Suppressor macrophage (primary cell): ENCODE measurements around the gene ADAMTS9.

Experiments used
- DNase-seq, 4 experiments: peaks; one replicate each; pipeline ENCODE4 v3.0.0-alpha.2; 2020 to 2022

The ADAMTS9 gene

DNA sequence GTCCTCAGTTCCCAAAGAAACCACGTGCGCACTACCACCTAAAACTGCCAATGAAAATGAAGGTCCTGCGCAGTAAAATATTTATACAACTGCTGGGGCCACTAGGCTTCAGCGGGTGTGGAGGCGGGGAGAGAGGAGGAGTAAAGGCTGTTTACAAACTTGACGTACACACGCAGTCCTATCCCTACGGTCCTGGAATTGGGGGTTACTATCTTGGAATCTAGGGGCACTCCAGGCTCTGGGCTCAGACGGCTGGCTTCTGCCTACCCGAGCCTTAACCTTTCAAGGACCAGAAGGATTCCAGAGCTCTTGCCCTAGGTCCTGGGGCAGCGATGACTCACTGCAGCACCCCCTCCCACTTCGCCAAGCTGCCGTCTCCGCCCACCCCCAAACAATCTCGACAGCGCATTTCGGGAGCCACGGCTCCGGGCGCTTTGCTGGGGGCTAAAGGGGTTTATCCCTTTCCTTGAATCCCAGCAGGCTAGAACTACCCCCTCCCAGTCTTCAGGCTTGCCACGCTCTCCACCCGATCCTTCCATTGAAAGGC, 3.0 kb downstream of the ADAMTS9 start:
- no peak for DNase-seq

DNA sequence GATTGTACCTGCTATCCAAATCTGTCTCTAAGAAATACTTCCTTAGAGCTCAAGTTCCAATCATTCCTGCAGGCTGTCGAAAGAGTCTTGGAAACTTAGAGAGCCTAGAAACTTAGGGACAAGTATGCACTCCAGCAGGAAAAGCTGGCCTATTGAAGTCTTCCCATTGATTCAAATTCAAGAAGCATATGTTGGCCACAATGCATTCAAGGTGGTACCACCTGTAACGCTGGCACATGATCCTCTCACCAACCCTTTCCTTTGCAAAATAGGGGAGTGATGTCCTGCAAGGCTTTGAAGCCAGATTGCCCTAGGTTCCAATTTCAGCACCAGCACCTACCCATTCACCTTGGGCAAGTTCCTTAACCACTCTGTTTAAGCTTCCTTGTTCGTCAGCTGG, 6.0 kb downstream of the ADAMTS9 start:
- no peak for DNase-seq

DNA sequence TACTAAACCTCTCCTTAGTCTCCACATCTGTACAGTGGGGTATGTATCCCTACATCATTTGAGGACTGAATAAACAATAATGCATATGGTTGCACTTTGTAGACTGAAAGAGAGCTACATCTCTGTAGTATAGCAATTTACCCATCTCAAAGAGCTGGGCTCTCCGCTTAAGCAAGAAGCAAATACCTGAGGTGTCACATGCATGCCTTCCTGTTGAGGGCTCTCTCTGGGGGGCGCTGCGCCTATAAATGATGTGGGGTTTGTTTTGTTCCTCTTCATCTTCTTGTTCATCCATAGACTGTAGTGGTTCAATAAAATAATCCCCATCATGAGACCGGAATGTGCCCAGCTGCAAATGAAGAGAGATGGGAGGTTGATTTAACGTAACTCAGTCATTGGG, 6.8 kb downstream of the ADAMTS9 start:
- DNase-seq = no peak

DNA sequence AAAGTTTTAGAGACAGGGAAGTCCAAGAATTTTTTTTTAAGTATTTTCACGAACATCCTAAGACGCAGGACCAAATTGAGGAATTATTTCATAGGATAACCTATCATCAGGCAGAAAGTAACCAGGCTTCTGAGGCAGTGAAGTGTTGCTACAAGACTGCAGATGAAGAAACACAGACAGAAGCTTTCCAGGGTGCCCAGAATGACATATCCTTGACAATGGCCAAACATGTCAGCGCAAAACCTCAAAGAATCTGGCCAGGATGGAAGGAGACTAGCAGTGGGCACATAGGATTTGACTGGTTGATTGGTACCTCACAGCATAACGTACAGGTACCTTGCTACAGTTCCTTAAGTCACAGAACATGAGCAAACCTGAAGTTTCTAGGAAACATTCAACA, 7.5 kb downstream of the ADAMTS9 start:
- no peak for DNase-seq

GRCh38 chr3:64677961-64678716, 9.7 kb downstream of the ADAMTS9 start:
- no peak for DNase-seq

DNA sequence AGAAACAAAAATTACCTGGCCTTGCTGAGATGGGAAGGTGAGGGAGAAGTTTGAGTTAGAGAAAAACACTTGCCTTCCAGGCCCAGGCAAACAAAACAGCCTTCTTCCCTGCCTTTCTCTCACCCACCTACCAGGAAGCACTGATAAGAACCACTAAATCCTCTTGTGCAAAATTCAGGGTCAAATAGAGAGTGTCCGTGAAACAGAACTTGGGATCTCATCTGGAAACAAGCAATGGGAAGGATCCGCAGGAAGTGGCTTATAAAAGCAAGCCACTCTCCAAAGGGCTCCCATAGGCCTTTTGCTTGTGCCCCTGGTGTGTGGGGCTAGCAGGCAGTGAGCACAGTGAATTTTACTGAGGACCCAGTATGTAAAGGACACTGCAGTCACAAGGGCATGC, 11.0 kb downstream of the ADAMTS9 start:
- DNase-seq = no peak

- DNase-seq = no peak
Measured at GRCh38 chr3:64675687-64676247, 12.0 kb downstream of the ADAMTS9 start.

DNA sequence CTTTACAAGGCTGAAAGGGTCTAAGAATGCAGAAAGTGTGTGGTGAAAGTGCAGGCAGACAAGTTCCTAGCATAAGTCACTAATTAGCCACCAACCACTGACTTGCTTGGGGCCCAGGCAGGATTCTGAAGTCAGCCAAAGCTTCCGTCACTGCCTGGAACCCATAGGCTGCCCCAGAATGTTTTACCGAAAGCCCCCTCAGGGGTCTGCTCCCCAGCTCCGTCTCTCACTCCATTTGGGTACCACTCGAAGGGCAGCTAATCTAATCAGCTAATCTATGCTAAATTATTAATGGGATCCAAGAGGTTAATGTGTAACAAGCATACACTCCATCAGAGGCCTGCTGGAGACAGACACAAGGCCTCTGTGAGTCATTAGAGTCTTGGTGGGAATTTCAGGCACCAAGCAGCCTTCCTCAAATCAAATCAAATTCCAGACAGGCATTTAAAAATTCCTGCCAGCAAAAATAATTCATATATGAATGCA, 13.2 kb downstream of the ADAMTS9 start:
- DNase-seq = no peak

DNA sequence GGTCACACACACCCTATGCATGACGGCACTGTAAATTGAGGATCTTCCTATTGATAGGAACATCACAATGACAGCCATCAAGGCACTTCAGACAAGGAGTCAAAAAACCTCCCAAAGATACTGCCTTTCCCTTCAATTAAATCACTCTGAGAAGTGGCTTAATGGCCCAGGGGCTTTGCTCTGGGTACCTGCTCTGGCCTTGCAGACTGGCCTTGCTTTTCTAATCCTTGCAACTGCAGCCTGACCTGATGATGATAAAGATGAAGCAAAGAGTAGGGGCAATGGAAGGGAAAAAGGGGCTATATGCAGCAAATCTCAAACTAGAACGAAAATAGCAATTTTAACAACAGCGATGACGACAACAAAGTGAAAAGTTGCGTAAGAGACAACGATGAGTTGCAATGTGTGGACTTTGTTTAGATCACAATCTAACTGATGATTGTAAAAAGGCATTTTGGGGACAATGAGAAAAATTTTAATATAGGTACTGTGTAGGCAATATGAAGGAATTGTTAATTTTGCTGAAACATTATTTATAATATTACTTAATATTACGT, 14.6 kb downstream of the ADAMTS9 start:
- no peak for DNase-seq

DNA sequence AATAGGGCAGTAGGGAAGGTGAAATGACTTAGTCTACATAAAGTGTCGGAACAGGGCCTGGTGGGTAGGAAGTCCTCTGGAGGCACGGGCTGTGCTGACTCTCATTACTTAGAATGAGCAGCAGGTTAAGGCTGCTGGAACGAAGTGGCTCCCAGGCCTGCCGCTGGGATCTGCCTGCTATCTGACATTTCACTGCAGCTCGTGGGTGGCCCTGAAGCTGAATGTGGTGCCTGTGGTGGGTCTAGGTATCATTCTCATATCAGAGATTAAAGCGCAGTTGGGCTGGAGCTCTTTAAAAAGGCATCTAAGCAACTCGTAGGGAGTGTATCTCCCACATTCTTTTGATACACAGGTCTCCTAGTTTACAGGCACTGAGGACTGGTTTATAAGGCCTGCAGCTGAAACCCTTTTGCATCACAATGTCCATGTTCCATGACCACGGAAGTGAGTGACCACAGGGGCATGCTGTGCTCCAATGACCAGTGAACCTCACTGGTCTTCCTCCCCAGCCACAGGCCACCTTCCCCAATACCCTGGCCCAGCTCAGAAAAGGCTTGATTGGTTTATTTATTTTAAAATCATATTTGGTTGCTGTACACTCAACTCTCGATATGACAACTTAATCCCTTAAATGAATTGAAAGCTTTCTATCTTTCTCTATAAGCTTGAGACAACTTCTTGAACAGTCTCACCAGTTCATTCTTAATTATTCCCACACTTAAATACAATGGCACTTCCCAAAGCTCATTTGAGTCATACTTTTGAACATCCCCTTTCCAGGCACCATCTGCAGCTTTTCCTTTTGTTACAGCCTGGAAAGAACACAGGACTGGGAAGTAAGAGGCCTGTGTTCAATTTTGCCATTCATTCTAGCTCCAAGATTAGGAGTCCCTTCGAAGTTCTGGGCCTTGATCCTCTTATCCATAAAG, 19.0 kb downstream of the ADAMTS9 start:
- DNase-seq = no peak

- DNase-seq = no peak
Measured at GRCh38 chr3:64667887-64668581, 19.8 kb downstream of the ADAMTS9 start.

GRCh38 chr3:64667138-64667537, 20.7 kb downstream of the ADAMTS9 start:
- no peak for DNase-seq

- DNase-seq = no peak
Measured at GRCh38 chr3:64666171-64666588, 21.6 kb downstream of the ADAMTS9 start.

DNA sequence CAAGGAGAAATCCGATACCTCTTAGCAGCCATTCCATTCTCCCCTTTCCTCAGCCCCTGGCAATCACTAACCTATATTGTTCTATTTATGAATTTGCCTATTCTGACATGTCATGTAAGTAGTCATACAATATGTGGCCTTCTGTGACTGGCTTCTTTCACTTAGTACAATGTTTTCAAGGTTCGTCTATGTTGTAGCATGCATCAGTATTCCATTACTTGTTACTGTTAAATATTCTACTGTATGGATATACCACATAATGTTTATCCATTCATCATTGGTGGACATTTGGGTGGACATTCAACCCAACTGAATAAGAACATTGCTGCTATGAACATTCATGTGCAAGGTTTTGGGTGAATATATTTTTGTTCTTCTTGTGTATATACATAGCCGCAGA, 23.4 kb downstream of the ADAMTS9 start:
- DNase-seq = no peak

GRCh38 chr3:64659617-64659978, 28.2 kb downstream of the ADAMTS9 start:
- DNase-seq = no peak

GRCh38 chr3:64658001-64658400, 29.8 kb downstream of the ADAMTS9 start:
- no peak for DNase-seq

DNA sequence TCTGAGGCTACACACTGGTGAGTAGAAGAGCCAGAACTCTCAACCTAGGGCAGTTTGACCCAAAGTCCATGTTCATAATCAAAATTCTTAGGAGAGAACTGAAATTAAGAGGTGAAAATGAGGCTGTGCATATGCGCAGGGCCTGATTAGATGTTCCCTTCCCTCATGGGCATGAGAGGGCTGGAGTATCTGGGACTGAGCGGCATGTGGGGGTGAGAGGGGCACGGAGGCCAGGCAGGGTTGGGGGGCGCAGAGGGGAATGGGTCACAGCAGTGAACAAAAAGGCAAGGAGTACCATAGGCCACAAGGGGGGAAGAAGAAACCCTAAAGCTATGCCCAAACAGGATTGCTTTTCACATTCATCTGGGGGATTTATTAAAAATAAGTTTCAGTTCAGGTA, 31.3 kb downstream of the ADAMTS9 start:
- no peak for DNase-seq

- DNase-seq = no peak
Measured at GRCh38 chr3:64655160-64655559, 32.6 kb downstream of the ADAMTS9 start.

DNA sequence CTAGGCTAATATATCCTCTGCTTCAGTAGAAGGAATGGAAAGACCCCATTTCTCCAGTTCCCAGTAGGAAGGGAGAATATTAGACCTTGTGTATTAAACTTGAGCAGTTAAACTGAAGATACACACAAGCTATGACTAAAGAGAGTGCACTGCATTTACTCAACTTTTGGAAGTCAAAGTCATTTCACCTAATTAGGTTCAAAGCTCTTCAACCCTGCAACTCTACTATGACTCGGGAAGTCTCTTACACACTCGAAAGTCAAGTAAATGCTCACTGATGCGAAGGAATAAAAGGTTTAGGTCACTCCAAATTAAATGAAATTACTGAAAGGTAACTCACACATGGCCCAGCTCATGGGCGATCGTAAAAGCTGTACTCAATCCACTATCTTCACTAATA, 33.8 kb downstream of the ADAMTS9 start:
- DNase-seq = no peak

DNA sequence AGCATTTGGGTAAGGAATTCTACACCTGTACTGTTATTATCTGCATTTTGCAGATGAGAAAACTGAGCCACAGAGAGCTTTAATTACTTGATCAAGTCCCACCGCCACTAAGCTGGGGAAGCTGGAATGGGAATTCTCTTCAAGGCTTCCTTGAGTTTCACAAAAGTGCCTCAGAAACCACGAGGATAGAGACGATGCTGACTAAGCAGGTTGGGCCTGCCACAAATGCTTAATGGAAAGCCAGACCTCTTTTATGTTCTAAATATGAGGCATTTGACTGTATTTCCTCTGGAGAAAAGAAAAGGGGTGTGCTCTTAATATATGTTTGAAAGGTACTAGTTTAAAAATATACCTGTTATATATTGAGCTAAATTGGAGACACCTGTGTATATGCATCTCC, 34.7 kb downstream of the ADAMTS9 start:
- no peak for DNase-seq

DNA sequence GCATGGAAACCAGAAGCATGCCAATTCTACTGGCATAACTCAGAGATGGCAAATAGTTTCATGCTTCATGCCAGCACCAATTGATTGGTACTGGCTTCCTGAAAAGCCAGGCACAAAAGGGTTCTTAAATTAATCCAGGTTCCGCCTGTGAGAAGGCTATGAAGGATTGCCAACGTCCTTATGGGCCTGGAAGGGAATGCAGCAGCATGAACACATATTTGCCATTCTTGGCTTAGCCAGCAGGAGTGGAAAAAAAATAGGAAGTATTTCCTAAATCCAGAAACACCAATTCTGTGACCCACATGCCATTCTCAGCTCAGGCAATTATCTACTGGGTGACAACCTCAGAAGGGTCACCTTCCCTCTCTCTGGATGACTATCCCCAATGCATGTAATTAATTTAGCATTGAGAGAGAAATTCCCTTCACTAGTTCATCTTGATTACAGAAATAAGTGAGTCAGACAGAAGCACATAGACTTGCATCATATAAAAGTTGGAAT, 36.0 kb downstream of the ADAMTS9 start:
- DNase-seq = no peak

- no peak for DNase-seq
Measured at GRCh38 chr3:64651303-64651702, 36.5 kb downstream of the ADAMTS9 start.
